Endothelial cell (in vitro differentiated cells): Measurements from ENCODE around the gene IQSEC3. TPM values are rescaled to one million over a fixed set of nuclear protein-coding genes. Genes with fewer than 3 reads are reported as not detected.

Experiments
- DNase-seq: peaks from one replicate; pipeline ENCODE4 v3.0.0; 2021; ENCODE audit warnings: low spot score
- H3K27ac Mint-ChIP-seq: one replicate; pipeline ENCODE4 v1.8.0; 2021; ENCODE audit warnings: mixed read lengths, inconsistent platforms; ENCODE audit not compliant: unreplicated experiment
- H3K27me3 Mint-ChIP-seq: one replicate; pipeline ENCODE4 v1.8.0; 2021; ENCODE audit warnings: mild to moderate bottlenecking, moderate library complexity, mixed read lengths, inconsistent platforms; ENCODE audit not compliant: unreplicated experiment
- H3K36me3 Mint-ChIP-seq: one replicate; pipeline ENCODE4 v1.8.0; 2021; ENCODE audit warnings: mild to moderate bottlenecking, low read depth, mixed read lengths, inconsistent platforms; ENCODE audit not compliant: unreplicated experiment
- H3K4me1 Mint-ChIP-seq: one replicate; pipeline ENCODE4 v1.8.0; 2021; ENCODE audit warnings: mild to moderate bottlenecking, mixed read lengths, inconsistent platforms; ENCODE audit not compliant: unreplicated experiment
- H3K4me3 Mint-ChIP-seq: one replicate; pipeline ENCODE4 v1.8.0; 2021; ENCODE audit warnings: mild to moderate bottlenecking, mixed read lengths, inconsistent platforms; ENCODE audit not compliant: unreplicated experiment
- H3K9me3 Mint-ChIP-seq: one replicate; pipeline ENCODE4 v1.8.0; 2021; ENCODE audit warnings: mixed read lengths, inconsistent platforms; ENCODE audit not compliant: unreplicated experiment
- CTCF ChIP-seq: fragments of 200-600 bp; sonication (generic); IDR thresholded peaks from one replicate; pipeline ENCODE4 v1.5.0; 2021; ENCODE audit warnings: antibody characterized with exemption; ENCODE audit not compliant: unreplicated experiment
- total RNA-seq: library from RNA; stranded (reverse); fragmentation: NEBNext Ultra II Directional; extraction: Animal tissue kit (Norgen Biotek cat#: 25700); gene quantifications from one replicate; pipeline ENCODE4 v1.2.1, GENCODE V29; 2021; ENCODE audit not compliant: unreplicated experiment

The IQSEC3 gene
- total RNA-seq, 1 donor from 2014 or later: 13.2 TPM

- no peak for DNase-seq
- Mint-ChIP-seq H3K9me3 (no peaks in the 10 kb centered on the region), H3K27ac (no peak overlapping the region), H3K4me3 (no peak overlapping the region), H3K27me3 (peaks cover 4% of the 10 kb centered on the region), H3K36me3 (peaks cover 2% of the 10 kb centered on the region), H3K4me1 (peaks cover 26% of the 10 kb centered on the region)
- TF ChIP-seq CTCF: no peak
Measured at GRCh38 chr12:98924-99352, 32.4 kb downstream of the IQSEC3 start.

- Mint-ChIP-seq H3K27me3 (peaks cover 4% of the 10 kb centered on the region), H3K4me3 (peak overlapping the region; percentile 29), H3K9me3 (no peaks in the 10 kb centered on the region), H3K4me1 (peaks cover 26% of the 10 kb centered on the region), H3K27ac (peak overlapping the region; percentile 53), H3K36me3 (peaks cover 5% of the 10 kb centered on the region)
- peak; percentile 18 for DNase-seq
- TF ChIP-seq CTCF: no peak
Measured at GRCh38 chr12:99605-100004, 33.0 kb downstream of the IQSEC3 start.

- no peak for TF ChIP-seq CTCF
- no peak overlapping the region for H3K4me3 Mint-ChIP-seq
- DNase-seq: peak; percentile 22
- H3K36me3 Mint-ChIP-seq: peaks cover 5% of the 10 kb centered on the region
- no peak overlapping the region for H3K27ac Mint-ChIP-seq
- H3K27me3 Mint-ChIP-seq: peaks cover 4% of the 10 kb centered on the region
- peaks cover 36% of the 10 kb centered on the region for H3K4me1 Mint-ChIP-seq
- H3K9me3 Mint-ChIP-seq: no peaks in the 10 kb centered on the region
Measured at GRCh38 chr12:101969-102878, 35.7 kb downstream of the IQSEC3 start.

- Mint-ChIP-seq H3K9me3 (no peaks in the 10 kb centered on the region), H3K4me3 (no peak overlapping the region), H3K36me3 (peaks cover 5% of the 10 kb centered on the region), H3K4me1 (peaks cover 34% of the 10 kb centered on the region), H3K27ac (no peak overlapping the region), H3K27me3 (peaks cover 4% of the 10 kb centered on the region)
- no peak for TF ChIP-seq CTCF
- DNase-seq: no peak
Measured at GRCh38 chr12:102879-103168, 36.3 kb downstream of the IQSEC3 start.
